Activated naive CD8-positive, alpha-beta T cell treated with anti-CD3 and anti-CD28 coated beads, Interleukin-2, amount 10 ng/mL, durations not matched to agents 7 days and 5 days (primary cell): ENCODE measurements around the gene CEBPA. TPM values are rescaled to one million over a fixed set of nuclear protein-coding genes. Genes with fewer than 3 reads are reported as not detected.

ENCODE experiments used
- ATAC-seq: fragments of 150-1000 bp; cut with Tn5 transposase; one replicate; pipeline ENCODE4 v1.10.0; 2021; ENCODE audit warnings: low read depth, moderate library complexity
- POLR2A ChIA-PET: fragments of 350-600 bp; sonication (Branson Sonifier 250); formaldehyde crosslinking; loops from one replicate; lab custom pipeline; 2021; ENCODE audit warnings: antibody characterized with exemption; lab: Charles Lee
- DNase-seq: peaks from one replicate; pipeline ENCODE4 v3.0.0; 2021
- H3K27ac Mint-ChIP-seq: one replicate; pipeline ENCODE4 v1.8.0; 2022; ENCODE audit warnings: mild to moderate bottlenecking, mixed read lengths
- H3K27me3 Mint-ChIP-seq: one replicate; pipeline ENCODE4 v1.8.0; 2022; ENCODE audit warnings: mild to moderate bottlenecking, moderate library complexity, mixed read lengths
- H3K36me3 Mint-ChIP-seq: one replicate; pipeline ENCODE4 v1.8.0; 2021; ENCODE audit warnings: mild to moderate bottlenecking, mixed read lengths
- H3K4me1 Mint-ChIP-seq: one replicate; pipeline ENCODE4 v1.8.0; 2021; ENCODE audit warnings: mixed read lengths
- H3K4me3 Mint-ChIP-seq: one replicate; pipeline ENCODE4 v1.8.0; 2022; ENCODE audit warnings: mild to moderate bottlenecking, moderate library complexity, mixed read lengths
- H3K9me3 Mint-ChIP-seq: one replicate; pipeline ENCODE4 v1.8.0; 2021; ENCODE audit warnings: mixed read lengths
- total RNA-seq, 2 experiments: library from RNA; stranded (reverse); gene quantifications; one replicate each; pipeline ENCODE4 v1.2.3, GENCODE V29; 2021

Gene CEBPA
- 1 to 10 TPM; 1.6 to 1.9 TPM for total RNA-seq

GRCh38 chr19:33302175-33302973, at the start of gene CEBPA:
CEBPA (minus strand) TSS chr19:33302534; CDS start chr19:33302414, 120 bp downstream.
- Mint-ChIP-seq H3K4me3 (peak within 1 kb of the TSS; percentile 56), H3K27ac (no peak within 1 kb of the TSS), H3K4me1 (no peaks in the 10 kb centered on the region)

DNA sequence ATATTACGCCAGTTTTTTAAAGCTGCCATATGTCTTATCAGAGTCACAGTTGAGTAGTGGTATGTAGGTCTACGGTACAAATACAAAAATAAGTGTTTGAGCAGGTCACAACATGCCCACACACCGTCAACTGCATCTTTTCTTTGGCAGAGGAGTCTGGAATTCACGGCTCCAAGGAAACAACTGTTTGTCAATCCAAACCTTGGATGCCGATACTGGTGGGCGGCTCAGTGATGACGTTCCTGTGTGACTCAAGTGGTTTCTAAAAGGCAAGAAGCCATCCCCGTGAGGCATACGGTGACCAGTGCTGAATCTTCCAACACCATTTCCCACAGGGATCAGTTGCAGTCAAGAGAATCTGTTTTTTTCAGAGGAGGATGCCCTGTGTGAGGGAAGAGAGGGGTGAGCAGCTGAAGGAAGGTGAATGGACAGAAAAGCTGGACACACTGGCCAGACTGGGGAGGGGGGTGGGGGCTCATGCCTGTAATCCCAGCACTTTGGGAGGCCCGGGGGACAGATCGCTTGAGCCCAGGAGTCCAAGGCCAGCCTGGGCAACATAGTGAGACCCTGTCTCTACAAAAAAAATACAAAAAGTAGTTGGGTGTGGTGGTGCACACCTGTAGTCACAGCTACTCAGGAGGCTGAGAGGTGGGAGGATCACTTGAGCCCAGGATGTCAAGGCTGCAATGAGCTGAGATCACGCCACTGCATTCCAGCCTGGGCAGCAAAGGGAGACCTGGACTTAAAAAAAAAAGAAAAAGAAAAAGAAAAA, 48.4 kb upstream of the CEBPA start:
- Mint-ChIP-seq H3K9me3 (no peaks in the 10 kb centered on the region), H3K4me1 (no peaks in the 10 kb centered on the region), H3K27ac (no peak overlapping the region), H3K36me3 (no peaks in the 10 kb centered on the region), H3K27me3 (peaks cover 16% of the 10 kb centered on the region), H3K4me3 (no peak overlapping the region)
- ATAC-seq = no peak
- POLR2A ChIA-PET = no interaction called here
- no peak for DNase-seq

More at GRCh38 chr19:33302175-33302973, at the start of gene CEBPA:
- DNase-seq = peak; percentile 79
- Mint-ChIP-seq H3K27me3 (peaks cover 48% of the 10 kb centered on the region), H3K36me3 (no peaks in the 10 kb centered on the region), H3K9me3 (no peaks in the 10 kb centered on the region)
- POLR2A ChIA-PET = interaction anchor here (1.2 to 1.5 kb wide), 2 partner anchors 68 to 72 kb away, joined by 3 read pairs; no protein-coding TSS in a partner anchor
- ATAC-seq = peak; percentile 90

DNA sequence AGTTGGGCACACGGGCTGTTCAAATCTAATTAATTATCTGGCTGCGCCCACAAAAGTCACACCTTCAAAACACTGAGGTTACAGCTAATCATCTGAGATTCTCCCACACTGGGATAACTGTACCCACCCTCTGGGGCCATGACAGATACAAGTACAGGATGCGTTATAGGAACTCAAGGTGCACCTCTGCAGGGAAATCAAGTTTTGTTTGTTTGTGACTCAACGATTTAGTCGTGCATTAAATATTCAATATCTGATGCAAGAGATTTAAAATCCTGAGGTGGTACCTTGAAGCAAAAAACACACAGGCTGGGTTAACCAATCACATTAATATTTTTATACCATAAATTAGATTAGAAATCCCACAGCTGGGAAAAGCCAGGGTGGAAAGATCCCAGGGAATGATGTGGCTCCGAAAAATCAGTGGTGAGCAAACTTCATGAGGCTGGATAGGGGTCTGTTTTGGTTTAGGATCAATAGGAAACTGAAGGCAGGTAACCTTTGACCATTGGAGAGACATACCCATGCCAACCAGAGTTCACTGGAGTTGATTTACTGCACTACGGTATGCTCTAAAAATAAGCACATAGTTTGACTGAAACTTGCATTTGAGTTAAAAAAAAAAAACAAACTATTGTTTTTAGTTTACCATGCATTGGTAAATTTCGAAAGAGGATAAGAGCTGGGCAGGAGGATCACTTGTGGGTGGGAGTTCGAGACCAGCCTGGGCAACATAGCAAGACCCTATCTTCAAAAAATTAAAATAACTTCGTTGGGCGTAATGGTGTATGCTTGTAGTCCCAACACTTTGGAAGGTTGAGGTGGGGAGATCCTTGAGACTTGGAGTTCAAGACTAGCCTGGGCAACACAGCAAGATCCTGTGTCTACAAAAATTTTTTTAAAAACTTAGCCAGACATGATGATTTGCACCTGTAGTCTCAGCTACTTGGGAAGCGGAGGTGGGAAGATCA, 47.3 kb upstream of the CEBPA start:
- DNase-seq = no peak
- Mint-ChIP-seq H3K27me3 (peaks cover 19% of the 10 kb centered on the region), H3K9me3 (no peaks in the 10 kb centered on the region), H3K36me3 (no peaks in the 10 kb centered on the region), H3K4me1 (no peaks in the 10 kb centered on the region), H3K27ac (no peak overlapping the region), H3K4me3 (no peak overlapping the region)
- POLR2A ChIA-PET = no interaction called here
- no peak for ATAC-seq

- Mint-ChIP-seq H3K36me3 (no peaks in the 10 kb centered on the region), H3K4me1 (no peaks in the 10 kb centered on the region), H3K27me3 (peaks cover 23% of the 10 kb centered on the region), H3K4me3 (no peak overlapping the region), H3K9me3 (no peaks in the 10 kb centered on the region), H3K27ac (no peak overlapping the region)
- ATAC-seq (no peak), DNase-seq (no peak)
- POLR2A ChIA-PET = no interaction called here
Measured at GRCh38 chr19:33348301-33349010, 46.1 kb upstream of the CEBPA start.

- POLR2A ChIA-PET = no interaction called here
- no peak for DNase-seq
- no peaks in the 10 kb centered on the region for H3K9me3 Mint-ChIP-seq
- no peak overlapping the region for H3K4me3 Mint-ChIP-seq
- peaks cover 27% of the 10 kb centered on the region for H3K27me3 Mint-ChIP-seq
- no peak for ATAC-seq
- H3K27ac Mint-ChIP-seq = no peak overlapping the region
- H3K4me1 Mint-ChIP-seq = no peaks in the 10 kb centered on the region
- no peaks in the 10 kb centered on the region for H3K36me3 Mint-ChIP-seq
Measured at GRCh38 chr19:33347300-33347699, 45.0 kb upstream of the CEBPA start.

- no peaks in the 10 kb centered on the region for H3K9me3 Mint-ChIP-seq
- no peaks in the 10 kb centered on the region for H3K4me1 Mint-ChIP-seq
- no peak for DNase-seq
- no peak overlapping the region for H3K27ac Mint-ChIP-seq
- no peak for ATAC-seq
- POLR2A ChIA-PET = no interaction called here
- H3K36me3 Mint-ChIP-seq = no peaks in the 10 kb centered on the region
- peaks cover 27% of the 10 kb centered on the region for H3K27me3 Mint-ChIP-seq
- H3K4me3 Mint-ChIP-seq = no peak overlapping the region
Measured at GRCh38 chr19:33346665-33347064, 44.3 kb upstream of the CEBPA start.

GRCh38 chr19:33345163-33345562, 42.8 kb upstream of the CEBPA start:
- ATAC-seq (no peak), DNase-seq (no peak)
- Mint-ChIP-seq H3K4me1 (no peaks in the 10 kb centered on the region), H3K27ac (no peak overlapping the region), H3K36me3 (no peaks in the 10 kb centered on the region), H3K4me3 (no peak overlapping the region), H3K27me3 (peaks cover 31% of the 10 kb centered on the region), H3K9me3 (no peaks in the 10 kb centered on the region)
- POLR2A ChIA-PET = no interaction called here

DNA sequence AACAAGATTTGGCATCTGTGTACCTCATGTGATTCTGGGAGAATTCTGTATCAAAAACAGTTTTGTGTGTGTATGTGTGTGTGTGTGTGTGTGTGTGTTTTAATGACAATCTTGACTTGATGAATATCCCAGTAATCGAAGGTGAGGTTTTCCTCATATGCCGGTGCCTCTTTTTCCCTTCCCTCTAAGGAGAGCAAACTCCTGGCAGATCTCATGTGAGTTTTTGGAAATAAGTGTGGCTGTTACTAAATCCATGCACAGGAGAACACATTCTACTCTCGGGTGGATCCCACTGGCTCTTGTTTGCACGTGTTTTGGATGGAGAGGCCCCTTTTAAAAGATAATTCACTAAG, 42.2 kb upstream of the CEBPA start:
- H3K36me3 Mint-ChIP-seq = no peaks in the 10 kb centered on the region

DNA sequence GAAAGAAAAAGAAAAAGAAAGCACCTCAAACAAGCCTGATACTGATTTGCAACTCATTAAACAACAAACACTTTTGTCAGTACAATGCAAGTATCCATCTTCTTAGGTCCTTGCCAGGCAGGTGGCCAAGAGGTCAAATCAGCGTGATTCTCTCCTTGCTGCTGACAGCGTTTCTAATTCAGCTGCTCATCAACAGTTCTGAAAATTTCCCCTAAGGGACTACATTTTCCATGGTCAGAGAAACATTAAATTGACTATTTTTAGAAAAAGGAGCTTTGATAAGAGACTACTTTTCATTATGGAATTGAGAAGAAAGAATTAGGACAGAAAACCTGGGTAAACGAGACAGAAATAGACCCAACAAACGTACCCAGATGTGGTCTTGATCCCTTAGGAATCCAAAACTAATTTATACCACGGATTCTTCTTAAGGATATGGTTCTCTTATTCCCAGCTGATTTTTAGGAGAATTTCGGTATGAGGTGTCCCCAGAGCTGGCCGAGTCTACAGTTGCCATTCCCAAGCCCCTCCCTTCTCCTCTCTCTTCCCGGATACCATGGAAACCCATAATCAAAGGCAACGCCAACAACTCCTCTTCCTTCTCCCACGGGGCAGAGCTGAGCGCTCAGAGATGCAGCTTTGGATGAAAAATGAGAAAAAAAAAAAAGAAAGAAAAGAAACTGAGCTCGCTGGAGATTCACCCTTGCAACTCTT, 41.7 kb upstream of the CEBPA start:
- ATAC-seq = no peak
- no peak overlapping the region for H3K4me3 Mint-ChIP-seq
- peaks cover 35% of the 10 kb centered on the region for H3K27me3 Mint-ChIP-seq
- H3K27ac Mint-ChIP-seq = no peak overlapping the region
- no peak for DNase-seq
- H3K4me1 Mint-ChIP-seq = no peaks in the 10 kb centered on the region
- H3K36me3 Mint-ChIP-seq = no peaks in the 10 kb centered on the region
- POLR2A ChIA-PET = no interaction called here
- no peaks in the 10 kb centered on the region for H3K9me3 Mint-ChIP-seq

More for the DNA sequence above, 42.2 kb upstream of the CEBPA start:
- ATAC-seq (no peak), DNase-seq (no peak)
- H3K9me3 Mint-ChIP-seq = no peaks in the 10 kb centered on the region
- H3K27ac Mint-ChIP-seq = no peak overlapping the region
- no peak overlapping the region for H3K4me3 Mint-ChIP-seq
- POLR2A ChIA-PET = no interaction called here
- H3K4me1 Mint-ChIP-seq = no peaks in the 10 kb centered on the region
- peaks cover 36% of the 10 kb centered on the region for H3K27me3 Mint-ChIP-seq

GRCh38 chr19:33343301-33343700, 41.0 kb upstream of the CEBPA start:
- Mint-ChIP-seq H3K9me3 (no peaks in the 10 kb centered on the region), H3K36me3 (no peaks in the 10 kb centered on the region), H3K4me1 (no peaks in the 10 kb centered on the region), H3K27me3 (peaks cover 36% of the 10 kb centered on the region), H3K4me3 (no peak overlapping the region), H3K27ac (no peak overlapping the region)
- ATAC-seq (no peak), DNase-seq (no peak)
- POLR2A ChIA-PET = no interaction called here

GRCh38 chr19:33340991-33341390, 38.7 kb upstream of the CEBPA start:
- POLR2A ChIA-PET = no interaction called here
- ATAC-seq (no peak), DNase-seq (no peak)
- no peaks in the 10 kb centered on the region for H3K9me3 Mint-ChIP-seq
- no peak overlapping the region for H3K27ac Mint-ChIP-seq
- no peaks in the 10 kb centered on the region for H3K36me3 Mint-ChIP-seq
- H3K4me3 Mint-ChIP-seq = no peak overlapping the region
- H3K27me3 Mint-ChIP-seq = peaks cover 46% of the 10 kb centered on the region
- peaks cover 1% of the 10 kb centered on the region for H3K4me1 Mint-ChIP-seq
